Activated naive CD4-positive, alpha-beta T cell treated with anti-CD3 and anti-CD28 coated beads, Interleukin-2, amount 50 U/mL, for 72 hours (primary cell): Measurements from ENCODE around the gene SHC1. TPM values are rescaled to one million over a fixed set of nuclear protein-coding genes. Genes with fewer than 3 reads are reported as not detected.

Experiments used
- ATAC-seq, 2 donors: fragments of 150-1000 bp; cut with Tn5 transposase; 2 replicates each; pipeline ENCODE4 v1.10.0; 2021; ENCODE audit warnings: mild to moderate bottlenecking in 2 of 2, moderate library complexity in 2 of 2
- DNase-seq, 2 donors: peaks; one replicate each; pipeline ENCODE4 v3.0.0; 2021 to 2022; ENCODE audit warnings: low spot score in 2 of 2
- H3K27ac Mint-ChIP-seq, 2 donors: one replicate each; pipeline ENCODE4 v1.8.0; 2022; ENCODE audit warnings: mild to moderate bottlenecking in 2 of 2, mixed read lengths in 2 of 2
- H3K36me3 Mint-ChIP-seq, 2 donors: one replicate each; pipeline ENCODE4 v1.8.0; 2022; ENCODE audit warnings: mixed read lengths in 2 of 2
- H3K9me3 Mint-ChIP-seq, 2 donors: one replicate each; pipeline ENCODE4 v1.8.0; 2022; ENCODE audit warnings: mixed read lengths in 2 of 2
- total RNA-seq, 2 donors: library from RNA; stranded (reverse); gene quantifications; one replicate each; pipeline ENCODE4 v1.2.3, GENCODE V29; 2022

Gene SHC1
- total RNA-seq, 2 donors from 2014 or later: 50.3 to 76.2 TPM

- no peaks in the 10 kb centered on the region for H3K9me3 Mint-ChIP-seq
- H3K36me3 Mint-ChIP-seq: peaks cover 2 to 3% of the 10 kb centered on the region in 2 donors
- ATAC-seq (no peak), DNase-seq (no peak)
- peak overlapping the region; percentile 82 to 85 for H3K27ac Mint-ChIP-seq
Measured at GRCh38 chr1:154941333-154942013, 29.1 kb downstream of the SHC1 start.

GRCh38 chr1:154940651-154941194 is 29.8 kb downstream of the SHC1 start:
- DNase-seq (no peak), ATAC-seq (peak in 1 of 2 donors; percentile 17)
- Mint-ChIP-seq H3K36me3 (peaks cover 6 to 7% of the 10 kb centered on the region in 2 donors), H3K27ac (peak overlapping the region; percentile 81 to 85), H3K9me3 (no peaks in the 10 kb centered on the region)

- peak overlapping the region; percentile 51 to 85 for H3K27ac Mint-ChIP-seq
- peaks cover 6 to 7% of the 10 kb centered on the region in 2 donors for H3K36me3 Mint-ChIP-seq
- DNase-seq: no peak
- H3K9me3 Mint-ChIP-seq: no peaks in the 10 kb centered on the region
- ATAC-seq: no peak
Measured at GRCh38 chr1:154940213-154940560, 30.4 kb downstream of the SHC1 start.

- Mint-ChIP-seq H3K9me3 (no peaks in the 10 kb centered on the region), H3K27ac (peak overlapping the region; percentile 93 to 97), H3K36me3 (peaks cover 6 to 7% of the 10 kb centered on the region in 2 donors)
- DNase-seq: no peak
- no peak for ATAC-seq
Measured at GRCh38 chr1:154938604-154939399, 31.7 kb downstream of the SHC1 start.

GRCh38 chr1:154937988-154938386 is 32.6 kb downstream of the SHC1 start:
- ATAC-seq: no peak
- peak overlapping the region; percentile 97 to 99 for H3K27ac Mint-ChIP-seq
- no peaks in the 10 kb centered on the region for H3K9me3 Mint-ChIP-seq
- H3K36me3 Mint-ChIP-seq: peaks cover 6 to 7% of the 10 kb centered on the region in 2 donors
- no peak for DNase-seq

- DNase-seq (peak; percentile 88 to 90), ATAC-seq (peak; percentile 78 to 86)
- Mint-ChIP-seq H3K9me3 (no peaks in the 10 kb centered on the region), H3K36me3 (peaks cover 6 to 7% of the 10 kb centered on the region in 2 donors), H3K27ac (peak overlapping the region; percentile 97 to 99)
Measured at GRCh38 chr1:154937085-154937987, 33.2 kb downstream of the SHC1 start.

GRCh38 chr1:154936555-154937084 is 33.9 kb downstream of the SHC1 start, which contains the start of gene PMVK:
PMVK (minus strand) TSS chr1:154936719; CDS start chr1:154936685, 34 bp downstream.
- H3K36me3 Mint-ChIP-seq: peaks cover 6 to 7% of the 10 kb centered on the region in 2 donors
- no peaks in the 10 kb centered on the region for H3K9me3 Mint-ChIP-seq
- ATAC-seq (peak; percentile 79 to 88), DNase-seq (peak; percentile 90 to 93)
- H3K27ac Mint-ChIP-seq: peak within 1 kb of the TSS; percentile 97 to 99

- Mint-ChIP-seq H3K27ac (peak overlapping the region; percentile 97 to 99), H3K9me3 (no peaks in the 10 kb centered on the region), H3K36me3 (peaks cover 6 to 7% of the 10 kb centered on the region in 2 donors)
- ATAC-seq (no peak), DNase-seq (no peak)
Measured at GRCh38 chr1:154935749-154936554, 34.6 kb downstream of the SHC1 start.

GRCh38 chr1:154934358-154934948 is 36.1 kb downstream of the SHC1 start:
- H3K36me3 Mint-ChIP-seq: peaks cover 6 to 7% of the 10 kb centered on the region in 2 donors
- DNase-seq (no peak), ATAC-seq (no peak)
- peak overlapping the region in 1 of 2 donors; percentile 14 for H3K27ac Mint-ChIP-seq
- H3K9me3 Mint-ChIP-seq: no peaks in the 10 kb centered on the region

- Mint-ChIP-seq H3K27ac (no peak overlapping the region), H3K36me3 (peaks cover 6 to 7% of the 10 kb centered on the region in 2 donors), H3K9me3 (no peaks in the 10 kb centered on the region)
- DNase-seq (no peak), ATAC-seq (no peak)
Measured at GRCh38 chr1:154931940-154932487, 38.5 kb downstream of the SHC1 start.

- H3K36me3 Mint-ChIP-seq: peaks cover 0 to 14% of the 10 kb centered on the region in 2 donors
- peak overlapping the region; percentile 78 to 81 for H3K27ac Mint-ChIP-seq
- no peak for ATAC-seq
Measured at GRCh38 chr1:154926201-154926600, 44.3 kb downstream of the SHC1 start.

GRCh38 chr1:154925335-154926170 is 45.0 kb downstream of the SHC1 start:
- H3K9me3 Mint-ChIP-seq: no peaks in the 10 kb centered on the region
- peak in 1 of 2 donors; percentile 69 for ATAC-seq
- H3K36me3 Mint-ChIP-seq: peaks cover 0 to 14% of the 10 kb centered on the region in 2 donors

More at GRCh38 chr1:154926201-154926600, 44.3 kb downstream of the SHC1 start:
- no peaks in the 10 kb centered on the region for H3K9me3 Mint-ChIP-seq
- no peak for DNase-seq

GRCh38 chr1:154923695-154924094 is 46.9 kb downstream of the SHC1 start:
- peaks cover 0 to 14% of the 10 kb centered on the region in 2 donors for H3K36me3 Mint-ChIP-seq
- no peaks in the 10 kb centered on the region for H3K9me3 Mint-ChIP-seq
- no peak for DNase-seq
- no peak for ATAC-seq
- peak overlapping the region; percentile 38 to 60 for H3K27ac Mint-ChIP-seq

More at GRCh38 chr1:154925335-154926170, 45.0 kb downstream of the SHC1 start:
- H3K27ac Mint-ChIP-seq: peak overlapping the region in 1 of 2 donors; percentile 78
- no peak for DNase-seq

- DNase-seq: no peak
- Mint-ChIP-seq H3K9me3 (peaks cover 0 to 3% of the 10 kb centered on the region in 2 donors), H3K36me3 (peaks cover 4 to 9% of the 10 kb centered on the region in 2 donors), H3K27ac (no peak overlapping the region)
- no peak for ATAC-seq
Measured at GRCh38 chr1:154913273-154913672, 57.3 kb downstream of the SHC1 start.
